A549 (cell line): ENCODE data around the gene FREM1.

Source experiments
- CBX2 ChIP-seq: fragments of 200-600 bp; sonication (generic); IDR thresholded peaks from 2 replicates; pipeline ENCODE4 v1.6.1; 2016; ENCODE audit warnings: low read depth, mild to moderate bottlenecking, borderline replicate concordance
- FOSL2 ChIP-seq, 2 experiments: fragments of 450-650 bp in 1 of 2; fragments of >200 bp in 1 of 2; sonication (Bioruptor Twin) in 1 of 2; formaldehyde crosslinking; IDR thresholded peaks; 2 replicates each; pipeline versions ENCODE4 v1.5.0 to v1.6.1; 2016 to 2020; ENCODE audit warnings: mild to moderate bottlenecking in 1 of 2, moderate library complexity in 1 of 2
- HOXA7 ChIP-seq: fragments of 250-450 bp; sonication (Bioruptor Pico); IDR thresholded peaks from 2 replicates; pipeline ENCODE4 v1.5.0; 2020; ENCODE audit warnings: mild to moderate bottlenecking, moderate library complexity
- JUN ChIP-seq, 2 experiments: fragments of >200 bp; sonication (Bioruptor Twin); formaldehyde crosslinking; IDR thresholded peaks; 2 replicates in 1 of 2; 3 replicates in 1 of 2; pipeline ENCODE4 v1.6.1; 2016 to 2017
- MAFK ChIP-seq: fragments of 450-650 bp; IDR thresholded peaks from 2 replicates; pipeline ENCODE4 v1.6.1; 2014; ENCODE audit not compliant: partially characterized antibody
- NFE2L2 ChIP-seq: fragments of 150-350 bp; conservative IDR thresholded peaks from 2 replicates; pipeline ENCODE4 v1.6.1; 2014; ENCODE audit warnings: low read length
- POLR2A ChIP-seq: IDR thresholded peaks from 2 replicates; pipeline ENCODE4 v1.6.1; 2012; ENCODE audit warnings: mild to moderate bottlenecking, low read length
- POLR2AphosphoS2 ChIP-seq: conservative IDR thresholded peaks from 2 replicates; pipeline ENCODE4 v1.6.1; 2012; ENCODE audit warnings: low read length, improper control_type of control experiment, inconsistent platforms
- RAD21 ChIP-seq, 2 experiments: fragments of >200 bp in 1 of 2; sonication (Bioruptor Twin) in 1 of 2; formaldehyde crosslinking in 1 of 2; IDR thresholded peaks in 1 of 2; conservative IDR thresholded peaks in 1 of 2; 2 replicates in 1 of 2; 3 replicates in 1 of 2; pipeline ENCODE4 v1.6.1; 2012 to 2018; ENCODE audit warnings: inconsistent platforms in 1 of 2
- RFX5 ChIP-seq: fragments of 450-650 bp; IDR thresholded peaks from 2 replicates; pipeline ENCODE4 v1.7.1; 2014; ENCODE audit warnings: antibody characterized with exemption, mild to moderate bottlenecking, moderate library complexity
- ZC3H11A ChIP-seq: fragments of 450-650 bp; IDR thresholded peaks from 2 replicates; pipeline ENCODE4 v1.6.1; 2014; ENCODE audit warnings: antibody characterized with exemption, mild to moderate bottlenecking
- TF ChIP-seq, protein P1 (sequence below): fragments of >200 bp; sonication (Bioruptor Twin); formaldehyde crosslinking; IDR thresholded peaks from 3 replicates; pipeline ENCODE4 v1.5.1; 2016
- TF ChIP-seq, protein P2 (sequence below): fragments of >200 bp; sonication (Bioruptor Twin); formaldehyde crosslinking; IDR thresholded peaks from 3 replicates; pipeline ENCODE4 v1.6.1; 2016

DNA sequence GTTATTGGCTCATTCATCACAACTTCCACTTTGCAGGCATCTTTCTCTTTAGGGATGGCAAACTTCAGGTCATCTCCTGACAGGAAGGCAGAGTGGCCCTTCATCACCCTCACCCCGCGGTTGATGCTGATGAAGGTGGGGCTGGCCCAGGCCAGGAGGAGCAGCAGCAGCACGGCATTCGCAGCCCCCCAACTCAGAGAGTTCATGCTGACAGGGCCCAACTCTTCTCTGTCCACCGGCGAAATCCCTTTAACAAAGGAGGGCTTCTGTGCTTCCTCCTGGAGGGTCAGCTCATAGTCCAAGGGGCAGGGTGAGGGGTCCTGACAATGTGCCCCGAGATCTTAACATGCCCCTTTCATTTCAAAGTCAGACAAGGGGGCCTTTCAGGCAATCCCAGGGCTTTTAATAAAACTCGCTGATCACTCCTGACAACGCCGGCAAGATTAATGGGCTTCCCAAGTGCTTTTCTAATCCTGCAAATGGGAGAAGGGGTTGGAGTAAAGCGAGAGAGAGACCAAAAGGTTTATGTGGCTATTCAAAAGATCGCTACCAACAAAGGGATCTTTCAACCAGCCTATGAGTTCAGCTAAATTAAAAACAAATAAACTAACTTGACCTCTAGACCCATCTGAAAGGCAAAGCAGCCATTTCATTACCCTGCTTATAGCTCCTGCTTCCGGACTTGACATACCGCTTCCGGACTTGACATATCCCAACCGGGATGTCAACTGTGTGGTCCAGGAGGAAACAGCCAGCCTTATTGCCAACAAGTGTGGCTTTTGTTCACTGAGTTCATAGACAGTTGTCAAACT is 41.2 kb downstream of the FREM1 start:
- TF ChIP-seq POLR2AphosphoS2 = no peak
- TF ChIP-seq, protein P1, sequence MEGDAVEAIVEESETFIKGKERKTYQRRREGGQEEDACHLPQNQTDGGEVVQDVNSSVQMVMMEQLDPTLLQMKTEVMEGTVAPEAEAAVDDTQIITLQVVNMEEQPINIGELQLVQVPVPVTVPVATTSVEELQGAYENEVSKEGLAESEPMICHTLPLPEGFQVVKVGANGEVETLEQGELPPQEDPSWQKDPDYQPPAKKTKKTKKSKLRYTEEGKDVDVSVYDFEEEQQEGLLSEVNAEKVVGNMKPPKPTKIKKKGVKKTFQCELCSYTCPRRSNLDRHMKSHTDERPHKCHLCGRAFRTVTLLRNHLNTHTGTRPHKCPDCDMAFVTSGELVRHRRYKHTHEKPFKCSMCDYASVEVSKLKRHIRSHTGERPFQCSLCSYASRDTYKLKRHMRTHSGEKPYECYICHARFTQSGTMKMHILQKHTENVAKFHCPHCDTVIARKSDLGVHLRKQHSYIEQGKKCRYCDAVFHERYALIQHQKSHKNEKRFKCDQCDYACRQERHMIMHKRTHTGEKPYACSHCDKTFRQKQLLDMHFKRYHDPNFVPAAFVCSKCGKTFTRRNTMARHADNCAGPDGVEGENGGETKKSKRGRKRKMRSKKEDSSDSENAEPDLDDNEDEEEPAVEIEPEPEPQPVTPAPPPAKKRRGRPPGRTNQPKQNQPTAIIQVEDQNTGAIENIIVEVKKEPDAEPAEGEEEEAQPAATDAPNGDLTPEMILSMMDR = no peak
- TF ChIP-seq JUN (IDR thresholded peaks at IDR 0.05) = no peak
- no peak for TF ChIP-seq MAFK
- TF ChIP-seq NFE2L2 = no peak
- no peak for TF ChIP-seq RFX5
- TF ChIP-seq, protein P2, sequence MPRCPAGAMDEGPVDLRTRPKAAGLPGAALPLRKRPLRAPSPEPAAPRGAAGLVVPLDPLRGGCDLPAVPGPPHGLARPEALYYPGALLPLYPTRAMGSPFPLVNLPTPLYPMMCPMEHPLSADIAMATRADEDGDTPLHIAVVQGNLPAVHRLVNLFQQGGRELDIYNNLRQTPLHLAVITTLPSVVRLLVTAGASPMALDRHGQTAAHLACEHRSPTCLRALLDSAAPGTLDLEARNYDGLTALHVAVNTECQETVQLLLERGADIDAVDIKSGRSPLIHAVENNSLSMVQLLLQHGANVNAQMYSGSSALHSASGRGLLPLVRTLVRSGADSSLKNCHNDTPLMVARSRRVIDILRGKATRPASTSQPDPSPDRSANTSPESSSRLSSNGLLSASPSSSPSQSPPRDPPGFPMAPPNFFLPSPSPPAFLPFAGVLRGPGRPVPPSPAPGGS = no peak
- no peak for TF ChIP-seq POLR2A
- no peak for TF ChIP-seq RAD21 (conservative IDR thresholded peaks at IDR 0.05 in 1 of 2, IDR thresholded peaks at IDR 0.05 in 1 of 2)
- no peak for TF ChIP-seq FOSL2 (IDR thresholded peaks at IDR 0.05)
- no peak for TF ChIP-seq FOSL2 (CRISPR knock-in tag; IDR thresholded peaks at IDR 0.05)
- TF ChIP-seq ZC3H11A = no peak
- TF ChIP-seq HOXA7 (CRISPR knock-in tag) = no peak
- TF ChIP-seq CBX2 = no peak
